ENCODE measurements around the gene MSTN. TPM values are rescaled to one million over a fixed set of nuclear protein-coding genes. Genes with fewer than 3 reads are reported as not detected.

The MSTN gene
- total and polyA plus RNA-seq, 2 experiments from 2014 or later: 0.21 TPM; not detected in 1

- TF ChIP-seq ZNF331 (CRISPR knock-in tag; IDR thresholded peaks at IDR 0.05; ENCODE audit: low read depth): no peak
- no peak for TF ChIP-seq CTCF (conservative IDR thresholded peaks at IDR 0.05; ENCODE audit: low read depth in 2 of 2)
- TF ChIP-seq POLR2AphosphoS5 (IDR thresholded peaks at IDR 0.05; ENCODE audit: low read depth): no peak
- no peak for TF ChIP-seq REST (IDR thresholded peaks at IDR 0.05; ENCODE audit: unreplicated experiment)
These were observed 1.1 kb upstream of the MSTN start (continued) for GRCh38 chr2:190063624-190064023.

- no peak for DNase-seq (ENCODE audit: low spot score)
- H3K4me3 Mint-ChIP-seq: no peak overlapping the region
- Histone ChIP-seq H3K4me2 (no peak overlapping the region), H4K20me1 (replicated peaks; ENCODE audit: insufficient read depth) (no peaks in the 10 kb centered on the region), H3K79me2 (replicated peaks; ENCODE audit: insufficient read depth) (no peaks in the 10 kb centered on the region), H3F3A (replicated peaks; ENCODE audit: low read depth) (no peaks in the 10 kb centered on the region), H3K4me3 (no peak overlapping the region), H3K4me1 (ENCODE audit: insufficient read depth) (no peaks in the 10 kb centered on the region), H3K27ac (ENCODE audit: low read depth) (no peak overlapping the region), H3K9me2 (ENCODE audit: insufficient read depth) (no peaks in the 10 kb centered on the region), H3K27me3 (ENCODE audit: insufficient read depth) (no peaks in the 10 kb centered on the region), H2AFZ (peak overlapping the region; percentile 16; the same call in 1 of the 2 replicates), H3K36me3 (ENCODE audit: insufficient read depth) (no peaks in the 10 kb centered on the region)
- H3K27ac Mint-ChIP-seq: no peak overlapping the region
- no peaks in the 10 kb centered on the region for H3K36me3 Mint-ChIP-seq (ENCODE audit: low read depth)
- no peak for ATAC-seq
- H3K9me3 Mint-ChIP-seq: no peaks in the 10 kb centered on the region
- no peaks in the 10 kb centered on the region for H3K4me1 Mint-ChIP-seq
- H3K27me3 Mint-ChIP-seq (ENCODE audit: insufficient read depth, low read depth, poor library complexity): no peaks in the 10 kb centered on the region
- TF ChIP-seq EZH2 (IDR thresholded peaks at IDR 0.05; ENCODE audit: low read depth, unreplicated experiment): no peak
- TF ChIP-seq STAT1 (IDR thresholded peaks at IDR 0.05; ENCODE audit: unreplicated experiment): no peak
- no peak for TF ChIP-seq ETS1 (IDR thresholded peaks at IDR 0.05)
- TF ChIP-seq NANOG (IDR thresholded peaks at IDR 0.05; ENCODE audit: borderline replicate concordance): no peak
- TF ChIP-seq POLR2AphosphoS5 (IDR thresholded peaks at IDR 0.05; ENCODE audit: low read depth): no peak
- no peak for TF ChIP-seq REST (IDR thresholded peaks at IDR 0.05; ENCODE audit: unreplicated experiment)
- no peak for TF ChIP-seq EZH2phosphoT487 (IDR thresholded peaks at IDR 0.05; ENCODE audit: unreplicated experiment)
- TF ChIP-seq JUNB (IDR thresholded peaks at IDR 0.05; ENCODE audit: unreplicated experiment): no peak
- TF ChIP-seq CREB1 (CRISPR knock-in tag; IDR thresholded peaks at IDR 0.05; ENCODE audit: low read depth): no peak
- no peak for TF ChIP-seq ZNF114 (CRISPR knock-in tag; IDR thresholded peaks at IDR 0.05)
- TF ChIP-seq ZNF331 (CRISPR knock-in tag; IDR thresholded peaks at IDR 0.05; ENCODE audit: low read depth): no peak
These were observed 476 bp downstream of the MSTN start for GRCh38 chr2:190062053-190062452.

Data from GM23338 (cell line).